GM19397 (cell line): Measurements from ENCODE around the gene KDM6A.
"Not testable (repeated sequence)": the region's sequence is repeated elsewhere in the genome, so short reads cannot be mapped to it uniquely, and the experiment has no call there.

ENCODE experiments used
- ATAC-seq: cut with Tn5 transposase; IDR thresholded peaks from one replicate; pipeline ENCODE4 v1.9.1; 2021; ENCODE audit warnings: mild to moderate bottlenecking, moderate library complexity; ENCODE audit not compliant: unreplicated experiment

KDM6A gene

DNA sequence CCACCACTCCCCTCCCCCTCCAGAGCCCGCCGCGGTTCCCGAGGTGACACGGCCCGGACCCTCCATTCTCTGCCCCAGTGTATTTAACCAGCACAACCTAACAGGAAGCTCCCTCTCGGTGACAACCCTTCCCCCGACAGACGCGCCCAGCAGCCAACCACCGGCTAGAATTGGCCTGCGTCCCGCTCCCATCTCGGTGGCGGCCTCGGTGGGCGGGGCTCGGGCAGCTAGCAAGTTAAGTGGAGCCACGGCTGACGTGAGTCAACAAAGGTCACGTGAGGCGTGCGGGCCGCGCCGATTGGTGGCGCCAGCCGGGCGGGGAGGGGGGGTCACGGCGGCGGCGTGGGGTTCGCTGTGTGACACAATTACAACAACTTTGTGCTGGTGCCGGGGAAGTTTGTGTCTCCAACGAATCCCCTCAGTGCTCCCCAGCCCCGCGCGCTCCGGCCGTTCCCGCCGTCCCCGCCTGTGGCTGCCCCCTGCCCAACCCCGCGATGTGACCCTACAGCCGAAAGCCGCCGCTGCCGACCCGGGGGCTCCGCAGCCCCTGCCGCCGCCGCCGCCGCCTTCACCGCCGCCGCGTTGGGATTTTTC lies at the start of gene KDM6A:
Gene KDM6A (plus strand): TSS at position 368 of the 594 bp plus-strand sequence. CDS start 364 bp downstream, outside the sequence.
- peak; percentile 86 for ATAC-seq

DNA sequence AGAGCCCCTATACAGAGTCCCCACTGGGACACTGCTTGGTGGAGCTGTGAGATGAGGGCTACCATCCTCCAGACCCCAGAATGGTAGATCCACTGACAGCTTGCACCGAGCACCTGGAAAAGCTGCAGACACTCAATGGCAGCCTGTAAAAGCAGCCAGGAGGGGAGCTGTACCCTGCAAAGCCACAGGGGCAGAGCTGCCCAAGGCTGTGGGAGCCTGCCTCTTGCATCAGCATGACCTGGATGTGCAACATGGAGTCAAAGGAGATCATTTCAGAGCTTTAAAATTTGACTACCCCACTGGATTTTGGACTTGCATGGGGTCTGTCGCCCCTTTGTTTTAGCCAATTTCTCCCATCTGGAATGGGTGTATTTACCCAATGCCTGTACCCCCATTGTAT lies 49.8 kb upstream of the KDM6A start:
- ATAC-seq = not testable (repeated sequence)

DNA sequence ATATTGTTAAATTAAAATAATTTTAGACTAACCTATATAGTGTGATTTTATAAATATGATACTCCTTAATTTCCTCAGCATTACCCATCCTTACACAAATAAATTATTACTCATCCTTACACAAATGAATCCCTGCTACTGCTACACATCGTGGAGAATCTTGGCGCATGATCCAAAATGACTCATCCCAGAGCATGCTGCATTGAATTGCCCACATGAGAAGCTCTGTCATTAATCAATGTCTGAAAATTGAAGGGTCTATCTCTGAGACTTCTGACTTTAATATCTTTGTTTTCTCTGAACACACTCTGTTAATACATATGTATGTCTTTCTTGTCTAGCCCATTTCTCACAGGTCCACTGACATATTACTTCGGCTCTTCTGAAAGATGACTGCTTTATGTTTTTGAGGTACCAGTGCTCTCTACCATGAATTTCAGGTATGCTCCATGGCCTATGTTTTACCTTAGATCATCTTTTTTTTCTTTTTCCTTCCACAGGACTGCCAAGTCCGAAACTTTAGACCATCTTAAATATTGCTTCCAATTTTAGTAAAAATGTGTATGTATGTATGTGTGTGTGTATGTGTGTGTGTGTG lies 44.9 kb upstream of the KDM6A start:
- no peak for ATAC-seq

DNA sequence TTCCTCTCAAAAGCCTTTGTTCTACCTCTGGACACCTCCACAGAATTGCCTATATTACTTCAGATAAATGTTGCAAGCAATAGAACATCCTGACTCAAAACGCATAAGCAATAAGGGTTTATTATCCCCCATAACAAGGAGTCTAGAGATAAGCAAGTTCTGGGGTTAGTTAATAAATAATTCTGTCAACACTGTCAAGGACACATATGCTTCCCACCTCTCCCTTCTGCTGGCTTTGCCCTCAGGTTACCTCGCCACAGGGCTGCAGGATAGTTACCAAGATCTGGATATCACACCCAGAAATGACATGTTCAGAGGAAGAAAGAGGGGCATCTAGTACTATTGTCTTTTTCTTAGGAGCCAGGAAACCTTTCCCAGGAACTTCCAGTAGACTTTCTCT lies 43.2 kb upstream of the KDM6A start:
- no peak for ATAC-seq

DNA sequence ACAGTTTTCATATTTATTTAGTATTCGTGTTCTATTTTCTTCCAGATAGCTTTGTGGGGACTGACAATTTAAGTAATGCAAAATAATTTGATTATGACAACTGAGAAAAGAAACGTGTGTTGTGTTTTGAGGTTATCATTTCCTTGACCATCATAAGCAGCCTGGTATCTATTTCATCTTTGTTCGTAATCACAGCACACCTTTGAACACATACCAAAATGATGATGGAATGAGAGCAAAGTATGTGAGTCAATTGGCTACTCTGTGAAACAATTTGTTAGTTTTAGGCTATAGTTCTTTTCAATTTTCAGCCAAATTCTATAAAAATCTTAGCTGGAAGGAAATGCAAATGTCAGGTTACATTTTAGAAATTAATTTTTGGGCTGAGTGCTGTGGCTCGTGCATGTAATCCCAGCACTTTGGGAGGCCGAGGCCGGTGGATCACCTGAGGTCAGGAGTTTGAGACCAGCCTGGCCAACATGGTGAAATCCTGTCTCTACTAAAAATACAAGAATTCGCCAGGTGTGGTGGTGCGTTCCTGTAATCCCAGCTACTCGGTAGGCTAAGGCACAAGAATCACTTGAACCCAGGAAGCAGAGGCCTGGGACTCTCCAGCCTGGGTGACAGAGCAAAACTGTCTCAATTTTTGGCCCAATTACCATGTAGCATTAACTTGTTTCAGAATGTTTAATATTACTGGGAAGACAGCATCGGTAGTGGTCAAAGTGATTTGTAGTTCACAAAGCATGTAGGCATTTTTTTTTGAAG lies 30.3 kb upstream of the KDM6A start:
- no peak for ATAC-seq

DNA sequence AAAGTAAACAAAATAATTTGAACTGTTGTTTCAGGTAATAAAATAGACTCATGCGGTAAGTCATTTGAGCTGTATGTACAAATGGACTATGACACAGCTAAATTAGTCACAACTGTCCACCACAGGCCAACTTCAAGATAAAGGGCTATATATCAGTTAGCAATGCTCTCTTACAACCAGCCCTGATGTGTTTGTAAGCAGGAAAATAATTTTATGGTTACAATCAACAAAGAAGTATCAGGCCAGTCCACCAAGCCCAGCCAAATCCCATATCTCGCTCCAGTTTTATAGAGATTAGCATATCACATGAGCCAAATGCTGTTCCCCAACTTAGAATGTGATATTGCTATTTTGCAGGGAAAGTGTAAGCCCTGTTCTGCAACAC lies 29.7 kb upstream of the KDM6A start:
- no peak for ATAC-seq

DNA sequence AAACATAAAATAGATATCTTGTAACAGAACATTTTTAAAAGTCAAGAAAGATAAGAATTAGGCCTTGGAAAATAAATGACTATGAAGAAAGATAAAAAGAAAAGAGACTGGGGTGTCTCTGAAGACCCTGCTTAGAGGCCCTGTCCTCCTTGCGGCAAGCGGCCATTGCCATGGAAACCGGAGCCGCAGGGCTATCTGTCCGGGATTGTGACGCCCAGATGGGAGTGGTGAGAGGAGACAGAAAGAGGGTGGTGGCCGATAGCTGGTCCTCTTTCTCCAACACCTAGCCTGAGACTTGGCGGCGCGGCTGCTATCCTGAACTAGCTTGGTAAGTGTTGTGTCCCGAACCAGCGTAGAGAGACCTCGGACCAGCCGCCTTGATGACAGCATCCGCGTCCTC lies 29.2 kb upstream of the KDM6A start, which contains the start of gene DUSP21:
Gene DUSP21 (plus strand): TSS at position 269 of the 400 bp plus-strand sequence. CDS start 112 bp downstream, at position 381.
- ATAC-seq = no peak

DNA sequence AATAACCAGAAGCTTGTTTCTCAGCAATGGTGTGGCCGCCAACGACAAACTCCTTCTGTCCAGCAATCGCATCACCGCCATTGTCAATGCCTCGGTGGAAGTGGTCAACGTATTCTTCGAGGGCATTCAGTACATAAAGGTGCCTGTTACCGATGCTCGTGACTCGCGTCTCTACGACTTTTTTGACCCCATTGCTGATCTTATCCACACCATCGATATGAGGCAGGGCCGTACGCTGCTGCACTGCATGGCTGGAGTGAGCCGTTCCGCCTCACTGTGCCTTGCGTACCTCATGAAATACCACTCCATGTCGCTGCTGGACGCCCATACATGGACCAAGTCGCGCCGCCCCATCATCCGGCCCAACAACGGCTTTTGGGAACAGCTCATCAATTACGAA lies 28.8 kb upstream of the KDM6A start:
- no peak for ATAC-seq

DNA sequence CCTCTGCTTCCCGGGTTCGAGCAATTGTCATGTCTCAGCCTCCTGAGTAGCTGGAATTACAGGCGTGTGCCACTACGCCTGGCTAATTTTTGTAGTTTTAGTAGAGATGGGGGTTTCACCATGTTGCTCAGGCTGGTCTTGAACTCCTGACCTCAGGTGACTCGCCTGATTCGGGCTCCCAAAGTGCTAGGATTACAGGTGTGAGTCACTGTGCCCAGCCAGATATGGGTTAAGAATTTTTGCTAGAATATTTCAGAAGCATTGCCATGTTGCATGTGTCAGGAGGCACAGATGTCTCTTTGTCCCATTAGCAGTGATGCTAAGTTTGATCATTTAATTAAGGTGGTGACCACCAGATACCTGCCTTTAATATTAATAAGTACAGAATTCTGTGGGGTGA lies 22.1 kb upstream of the KDM6A start:
- ATAC-seq = not testable (repeated sequence)

DNA sequence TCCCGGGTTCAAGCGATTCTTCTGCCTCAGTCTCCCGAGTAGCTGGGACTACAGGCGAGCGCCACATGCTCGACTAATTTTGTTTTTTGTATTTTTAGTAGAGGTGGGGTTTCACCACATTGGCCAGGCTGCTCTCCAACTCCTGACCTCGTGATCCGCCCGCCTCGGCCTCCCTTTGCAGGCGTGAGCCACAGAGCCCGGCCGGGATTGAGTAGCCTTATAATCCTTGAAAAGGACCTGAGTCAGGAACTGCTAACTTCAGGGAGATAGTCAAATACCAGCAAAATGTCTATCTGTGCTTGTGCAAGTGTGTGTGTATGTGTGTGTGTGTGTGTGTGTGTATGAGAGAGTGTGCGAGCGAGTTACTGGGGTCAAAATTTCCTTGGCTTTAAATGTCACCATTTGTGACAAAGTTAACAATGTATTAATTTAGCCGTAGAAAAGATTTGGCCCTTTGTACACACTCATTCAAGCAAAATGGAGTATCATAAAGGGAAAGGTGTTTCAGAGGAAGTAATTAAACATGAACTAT lies 1.8 kb upstream of the KDM6A start:
- no peak for ATAC-seq

DNA sequence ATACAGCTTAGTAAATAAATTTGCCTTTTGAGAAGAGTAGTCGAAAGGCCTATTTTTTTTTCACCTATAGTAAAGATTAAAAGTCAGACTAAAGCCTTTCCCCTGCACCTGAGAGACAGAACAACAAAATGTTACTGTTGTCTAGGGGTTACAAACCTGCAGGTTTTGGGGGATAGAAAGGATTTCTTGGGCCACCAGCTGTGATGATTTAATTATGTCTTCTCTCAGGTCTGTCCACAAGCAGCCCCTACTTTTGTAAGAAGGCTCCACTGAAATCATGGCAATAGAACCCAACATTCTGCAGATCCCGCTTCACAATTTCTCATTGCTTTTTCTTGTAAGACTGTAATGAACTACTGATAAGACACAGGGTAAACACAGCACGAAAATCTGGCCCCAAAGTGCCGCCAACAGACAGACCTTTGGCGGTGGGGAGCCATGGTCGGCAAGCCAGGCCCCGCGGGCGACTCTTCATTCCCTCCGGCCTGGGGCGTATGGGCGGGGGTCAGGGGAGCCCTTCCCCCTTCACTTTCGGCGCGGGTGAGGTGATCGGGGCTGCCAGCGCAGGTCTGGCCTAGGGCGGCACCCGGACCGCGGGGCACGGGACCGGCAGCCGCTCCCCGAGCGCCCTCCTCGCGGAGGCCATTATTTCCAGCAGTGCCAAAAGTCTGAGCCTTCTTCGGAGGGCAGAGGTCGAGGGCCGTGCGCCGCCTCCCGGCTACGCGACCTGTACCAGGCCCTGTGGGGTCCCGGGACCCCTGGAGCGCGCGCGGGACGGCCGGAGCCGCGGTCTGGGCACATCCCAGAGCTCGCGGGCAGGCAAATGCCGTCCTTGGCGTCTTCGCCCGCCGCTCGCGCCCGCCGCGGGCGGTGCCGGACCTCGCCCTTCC lies 812 bp upstream of the KDM6A start:
- peak; percentile 31 for ATAC-seq

DNA sequence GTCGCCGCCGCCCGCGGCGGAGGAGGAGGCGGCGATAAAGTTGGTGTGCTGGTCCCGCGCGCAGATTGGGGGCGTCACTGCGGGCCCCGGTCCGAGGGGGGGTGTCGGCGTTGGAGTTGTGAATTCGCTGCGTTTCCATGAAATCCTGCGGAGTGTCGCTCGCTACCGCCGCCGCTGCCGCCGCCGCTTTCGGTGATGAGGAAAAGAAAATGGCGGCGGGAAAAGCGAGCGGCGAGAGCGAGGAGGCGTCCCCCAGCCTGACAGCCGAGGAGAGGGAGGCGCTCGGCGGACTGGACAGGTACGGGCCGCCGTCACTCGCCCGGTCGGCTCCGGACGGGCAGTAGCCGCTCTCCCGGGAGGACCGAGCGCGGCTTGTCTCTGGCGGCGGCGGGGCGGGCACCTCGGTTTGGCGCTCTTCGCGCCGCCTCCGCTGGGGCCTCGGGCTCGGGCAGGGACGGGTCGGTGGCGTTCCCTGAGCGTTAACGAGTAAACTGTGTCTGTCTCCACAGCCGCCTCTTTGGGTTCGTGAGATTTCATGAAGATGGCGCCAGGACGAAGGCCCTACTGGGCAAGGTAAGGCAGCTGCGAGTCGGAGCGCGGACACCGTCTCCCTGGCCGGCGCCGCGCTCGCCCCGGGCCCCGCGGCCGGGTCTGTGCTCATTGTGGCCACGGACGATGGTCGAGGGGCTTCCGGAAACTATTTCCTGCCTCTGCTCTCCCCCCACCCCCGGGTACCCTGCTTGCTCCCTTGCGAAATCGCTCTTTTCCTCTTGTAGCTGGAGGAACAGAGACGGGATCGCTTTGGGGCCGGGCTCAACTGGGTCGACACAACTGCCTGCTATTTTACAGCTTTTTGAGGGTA lies 658 bp downstream of the KDM6A start:
- no peak for ATAC-seq

DNA sequence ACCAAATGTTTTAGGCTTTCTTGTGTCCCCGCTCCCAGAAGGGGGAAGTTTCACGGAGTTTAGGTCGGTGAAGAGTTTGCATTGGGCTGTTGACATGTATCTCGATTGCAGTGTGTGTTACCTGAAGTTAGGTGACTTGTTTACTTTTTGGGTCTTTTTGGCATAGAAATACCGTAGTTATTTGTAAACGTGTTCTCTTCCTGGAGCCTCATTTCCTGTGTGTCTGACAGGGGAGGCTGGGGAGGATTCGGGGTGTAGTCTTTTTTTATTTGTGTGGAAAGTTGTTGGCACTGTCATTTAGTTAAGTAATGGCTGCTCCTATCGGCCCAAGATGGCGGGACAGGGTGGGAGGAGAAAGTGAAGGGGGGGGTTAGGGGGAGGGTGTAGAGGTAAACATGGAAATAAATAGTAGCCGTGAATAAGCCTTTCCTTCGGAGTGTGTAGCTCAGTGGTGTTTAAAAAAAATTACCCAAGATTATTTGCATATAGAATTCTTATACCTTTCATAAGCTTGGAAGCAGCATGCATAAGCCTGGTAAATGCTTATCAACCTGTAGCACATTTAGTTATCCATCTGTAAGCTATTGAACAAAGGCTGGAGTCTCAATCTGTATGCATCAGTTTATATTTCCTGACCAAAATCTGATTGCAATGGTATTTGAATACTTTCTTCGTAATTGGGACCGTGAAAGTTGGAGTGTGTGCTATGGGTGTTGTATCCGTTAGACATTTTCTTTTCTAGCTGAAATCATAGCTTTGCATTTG lies 1.6 kb downstream of the KDM6A start:
- no peak for ATAC-seq

DNA sequence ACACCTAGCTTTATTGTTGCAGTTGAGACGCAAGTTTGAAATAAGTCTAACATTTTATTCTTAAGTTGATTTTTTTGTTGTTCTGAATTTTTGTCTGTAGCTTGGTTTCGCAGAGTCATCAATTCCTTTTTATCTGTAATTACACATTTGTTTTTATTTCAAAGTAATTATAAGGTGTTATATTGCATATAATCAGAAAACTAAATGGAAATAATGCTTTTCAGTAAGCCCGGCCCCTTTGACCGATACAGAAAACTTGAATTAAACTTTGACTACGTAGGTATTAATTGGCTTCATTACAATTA lies 2.1 kb downstream of the KDM6A start:
- no peak for ATAC-seq

DNA sequence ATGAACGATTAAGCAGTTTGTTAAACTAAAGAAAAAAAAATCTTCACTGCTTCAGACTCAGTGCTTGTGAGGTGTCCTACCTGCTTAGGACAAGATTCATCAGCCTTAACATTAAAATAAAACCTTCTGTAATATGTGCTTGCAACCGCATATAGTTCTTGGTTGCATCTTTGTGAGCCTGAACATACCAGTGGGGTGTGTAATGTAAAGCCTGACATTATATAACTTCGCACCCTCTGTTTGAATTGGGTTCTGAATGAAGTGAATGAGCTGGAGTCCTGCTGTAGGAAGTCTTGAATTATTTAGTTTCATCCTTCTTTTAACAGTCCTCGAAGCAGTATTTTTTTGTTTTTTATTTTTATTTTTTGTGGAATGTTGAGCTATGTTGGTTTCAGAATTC lies 3.1 kb downstream of the KDM6A start:
- no peak for ATAC-seq

DNA sequence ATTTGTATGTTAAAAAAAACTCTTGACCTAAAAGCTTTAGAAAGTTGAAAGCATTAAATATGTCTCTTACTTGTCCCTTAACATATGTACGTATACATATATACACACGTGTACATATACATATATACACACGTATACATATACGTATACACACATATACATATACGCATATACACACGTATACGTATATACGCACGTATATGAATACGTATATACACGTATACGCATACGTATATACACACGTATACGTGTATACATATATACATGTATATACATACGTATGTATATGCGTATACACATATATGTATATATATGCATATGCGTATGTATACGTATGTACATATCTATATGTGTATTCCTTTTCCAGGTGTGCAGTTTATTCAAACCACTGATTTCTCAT lies 3.8 kb downstream of the KDM6A start:
- ATAC-seq = no peak

DNA sequence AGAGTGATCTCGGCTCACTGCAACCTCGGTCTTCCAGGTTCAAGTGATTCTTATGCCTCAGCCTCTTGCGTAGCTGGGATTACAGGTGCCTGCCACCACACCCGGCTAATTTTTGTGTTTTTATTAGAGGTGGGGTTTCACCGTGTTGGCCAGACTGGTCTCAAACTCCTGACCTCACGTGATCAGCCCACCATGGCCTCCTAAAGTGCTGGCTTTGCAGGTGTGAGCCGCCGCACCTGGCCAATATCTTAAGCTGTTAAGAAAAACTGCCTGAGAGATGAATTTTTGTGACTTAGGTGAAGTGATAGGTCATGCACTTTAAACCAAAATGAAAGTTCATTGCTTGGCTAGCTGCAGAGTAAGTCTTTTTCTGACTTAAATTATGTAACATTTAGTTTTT lies 5.8 kb downstream of the KDM6A start:
- ATAC-seq = no peak

DNA sequence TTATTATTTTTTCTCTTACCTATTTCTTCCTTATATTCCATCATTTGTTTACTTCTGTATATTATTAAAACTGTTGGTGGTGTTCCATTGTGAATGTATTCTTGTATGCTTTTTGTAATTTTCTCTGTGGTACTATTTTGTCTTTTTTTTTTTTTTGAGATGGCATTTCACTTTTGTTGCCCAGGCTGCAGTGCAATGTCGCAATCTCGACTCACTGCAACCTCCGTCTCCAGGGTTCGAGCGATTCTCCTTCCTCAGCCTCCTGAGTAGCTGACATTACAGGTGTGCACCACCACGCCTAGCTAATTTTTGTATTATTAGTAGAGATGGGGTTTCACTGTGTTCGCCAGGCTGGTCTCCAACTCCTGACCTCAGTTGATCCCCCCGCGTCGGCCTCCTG lies 8.6 kb downstream of the KDM6A start:
- ATAC-seq = no peak

DNA sequence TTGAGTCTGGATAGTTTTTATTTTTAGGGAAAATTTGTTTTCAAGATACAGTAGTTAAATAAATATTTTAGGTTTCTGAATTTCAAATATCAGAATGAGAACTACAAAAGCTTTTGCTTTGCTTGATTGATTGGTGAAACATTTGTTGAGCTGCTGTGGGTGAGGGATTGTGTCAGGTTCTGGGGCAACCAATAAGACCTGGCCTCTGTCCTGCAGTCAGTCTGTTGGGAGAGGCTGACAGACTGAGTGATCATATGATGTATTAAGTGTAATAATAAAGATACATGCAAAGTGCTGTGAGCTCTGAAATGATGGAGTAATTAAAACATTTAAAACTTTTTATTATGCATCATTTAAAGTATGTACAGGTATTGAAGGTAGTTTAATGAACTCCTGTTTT lies 9.6 kb downstream of the KDM6A start:
- no peak for ATAC-seq
